ENCODE results near the gene AHR. TPM values are rescaled to one million over a fixed set of nuclear protein-coding genes. Genes with fewer than 3 reads are reported as not detected.
"Not testable (repeated sequence)": the region's sequence is repeated elsewhere in the genome, so short reads cannot be mapped to it uniquely, and the experiment has no call there.

The AHR gene
- total RNA-seq, 1 experiment from 2014 or later, result 39.0 TPM

DNA sequence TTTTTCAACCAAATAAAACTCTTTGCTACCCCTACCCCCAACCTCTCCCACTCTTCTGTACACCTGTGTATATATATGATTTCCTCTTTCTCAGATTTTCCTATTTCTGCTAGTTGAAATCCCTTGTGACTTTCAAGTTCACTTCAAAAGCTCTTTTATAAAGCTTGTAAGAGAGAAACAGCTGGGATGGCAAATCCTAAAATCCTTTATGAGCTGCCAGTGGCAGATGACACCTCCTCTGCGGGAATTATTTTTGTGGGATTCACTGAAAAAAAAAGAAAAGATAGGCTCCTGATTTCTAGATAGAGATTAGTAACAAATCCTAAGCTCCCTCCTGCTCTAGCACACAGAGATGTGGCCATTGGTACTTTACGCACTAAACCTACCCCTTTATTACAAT, 92.9 kb downstream of the AHR start:
- ChIA-PET CTCF (no interaction called here), POLR2A (no interaction called here)
- no peaks in the 10 kb centered on the region for H3K4me1 ChIP-seq
- BruUV-seq (replicated peaks), result no TSS peak
- no peak overlapping the region for H3K27ac Mint-ChIP-seq (ENCODE audit: unreplicated experiment)
- intact Hi-C loops (cut with micrococcal nuclease; ENCODE audit: unreplicated experiment), result no loop called here
- H3K4me1 Mint-ChIP-seq (ENCODE audit: low read depth, unreplicated experiment), result no peaks in the 10 kb centered on the region
- TF ChIP-seq, protein P1, sequence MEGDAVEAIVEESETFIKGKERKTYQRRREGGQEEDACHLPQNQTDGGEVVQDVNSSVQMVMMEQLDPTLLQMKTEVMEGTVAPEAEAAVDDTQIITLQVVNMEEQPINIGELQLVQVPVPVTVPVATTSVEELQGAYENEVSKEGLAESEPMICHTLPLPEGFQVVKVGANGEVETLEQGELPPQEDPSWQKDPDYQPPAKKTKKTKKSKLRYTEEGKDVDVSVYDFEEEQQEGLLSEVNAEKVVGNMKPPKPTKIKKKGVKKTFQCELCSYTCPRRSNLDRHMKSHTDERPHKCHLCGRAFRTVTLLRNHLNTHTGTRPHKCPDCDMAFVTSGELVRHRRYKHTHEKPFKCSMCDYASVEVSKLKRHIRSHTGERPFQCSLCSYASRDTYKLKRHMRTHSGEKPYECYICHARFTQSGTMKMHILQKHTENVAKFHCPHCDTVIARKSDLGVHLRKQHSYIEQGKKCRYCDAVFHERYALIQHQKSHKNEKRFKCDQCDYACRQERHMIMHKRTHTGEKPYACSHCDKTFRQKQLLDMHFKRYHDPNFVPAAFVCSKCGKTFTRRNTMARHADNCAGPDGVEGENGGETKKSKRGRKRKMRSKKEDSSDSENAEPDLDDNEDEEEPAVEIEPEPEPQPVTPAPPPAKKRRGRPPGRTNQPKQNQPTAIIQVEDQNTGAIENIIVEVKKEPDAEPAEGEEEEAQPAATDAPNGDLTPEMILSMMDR (IDR thresholded peaks at IDR 0.05; ENCODE audit: insufficient read depth in 1 of 2, low read depth in 1 of 2, low read length in 1 of 2, severe bottlenecking in 1 of 2, unreplicated experiment in 1 of 2), result no peak
- no peaks in the 10 kb centered on the region for H3K27me3 ChIP-seq (replicated peaks; ENCODE audit: control insufficient read depth, insufficient read depth, low read length)
- H3K9me3 Mint-ChIP-seq (ENCODE audit: unreplicated experiment), result peaks cover 34% of the 10 kb centered on the region
- no peaks in the 10 kb centered on the region for H3K36me3 ChIP-seq (ENCODE audit: control insufficient read depth, insufficient read depth, low read length)
- H3K9me3 ChIP-seq, result peaks cover 29% of the 10 kb centered on the region
- no peak for DNase-seq
- no peak overlapping the region for H3K4me3 Mint-ChIP-seq (ENCODE audit: unreplicated experiment)
- H3K27me3 Mint-ChIP-seq (ENCODE audit: insufficient read depth, unreplicated experiment), result no peaks in the 10 kb centered on the region
- no peaks in the 10 kb centered on the region for H3K36me3 Mint-ChIP-seq (ENCODE audit: insufficient read depth, unreplicated experiment)
- H3K4me3 ChIP-seq (ENCODE audit: low read depth, low read length), result no peak overlapping the region

DNA sequence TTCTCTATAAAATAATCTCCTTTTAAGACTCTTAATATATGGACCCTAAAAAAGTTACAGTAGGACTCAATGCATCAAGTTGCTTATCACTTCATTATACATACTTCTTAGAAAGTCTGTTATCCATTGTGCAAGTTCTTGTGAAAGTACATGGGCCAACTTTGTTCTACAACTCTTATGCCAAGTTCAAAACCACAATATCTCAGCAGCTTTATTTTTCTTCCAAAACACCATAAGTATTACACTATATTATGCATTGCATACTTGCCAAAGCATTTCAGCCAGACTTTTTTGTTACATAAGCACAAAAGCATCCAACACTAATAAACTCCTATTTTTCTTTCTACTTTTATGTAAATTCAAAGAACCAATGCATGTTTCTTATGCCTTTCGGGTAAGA, 94.4 kb downstream of the AHR start:
- no peak overlapping the region for H3K27ac Mint-ChIP-seq (ENCODE audit: unreplicated experiment)
- POLR2A ChIA-PET, result no interaction called here
- intact Hi-C loops (cut with micrococcal nuclease; ENCODE audit: unreplicated experiment), result no loop called here

DNA sequence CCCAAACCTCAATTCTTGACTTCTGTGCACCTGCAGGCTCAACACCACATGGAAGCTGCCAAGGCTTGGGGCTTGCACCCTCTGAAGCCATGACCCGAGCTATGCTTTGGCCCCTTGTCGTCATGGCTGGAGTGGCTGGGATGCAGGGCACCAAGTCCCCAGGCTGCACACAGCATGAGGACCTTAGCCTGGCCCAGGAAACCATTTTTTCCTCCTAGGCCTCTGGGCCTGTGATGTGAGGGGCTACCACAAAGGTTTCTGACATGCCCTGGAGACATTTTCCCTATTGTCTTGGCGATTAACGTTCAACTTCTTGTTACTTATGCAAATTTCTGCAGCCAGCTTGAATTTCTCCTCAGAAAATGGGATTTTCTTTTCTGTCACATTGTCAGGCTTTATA, 96.1 kb downstream of the AHR start:
- intact Hi-C loops (cut with micrococcal nuclease; ENCODE audit: unreplicated experiment); H3K4me1 ChIP-seq; H3K27me3 Mint-ChIP-seq (ENCODE audit: insufficient read depth, unreplicated experiment); H3K36me3 Mint-ChIP-seq (ENCODE audit: insufficient read depth, unreplicated experiment); BruUV-seq (replicated peaks); H3K36me3 ChIP-seq (ENCODE audit: control insufficient read depth, insufficient read depth, low read length); H3K27me3 ChIP-seq (replicated peaks; ENCODE audit: control insufficient read depth, insufficient read depth, low read length); DNase-seq; H3K4me3 ChIP-seq (ENCODE audit: low read depth, low read length); POLR2A ChIA-PET; CTCF ChIA-PET; H3K27ac Mint-ChIP-seq (ENCODE audit: unreplicated experiment); H3K4me1 Mint-ChIP-seq (ENCODE audit: low read depth, unreplicated experiment); H3K4me3 Mint-ChIP-seq (ENCODE audit: unreplicated experiment): not testable (repeated sequence)
- H3K9me3 Mint-ChIP-seq (ENCODE audit: unreplicated experiment), result peaks cover 44% of the 10 kb centered on the region
- peaks cover 29% of the 10 kb centered on the region for H3K9me3 ChIP-seq

More for the DNA sequence above, 94.4 kb downstream of the AHR start:
- TF ChIP-seq, protein P1 (IDR thresholded peaks at IDR 0.05; ENCODE audit: insufficient read depth in 1 of 2, low read depth in 1 of 2, low read length in 1 of 2, severe bottlenecking in 1 of 2, unreplicated experiment in 1 of 2), result no peak
- no peak for DNase-seq
- H3K4me1 ChIP-seq, result no peaks in the 10 kb centered on the region
- no peak overlapping the region for H3K4me3 ChIP-seq (ENCODE audit: low read depth, low read length)
- no TSS peak for BruUV-seq (replicated peaks)
- Mint-ChIP-seq H3K36me3 (ENCODE audit: insufficient read depth, unreplicated experiment) (no peaks in the 10 kb centered on the region), H3K9me3 (ENCODE audit: unreplicated experiment) (peaks cover 43% of the 10 kb centered on the region), H3K4me1 (ENCODE audit: low read depth, unreplicated experiment) (no peaks in the 10 kb centered on the region), H3K27me3 (ENCODE audit: insufficient read depth, unreplicated experiment) (no peaks in the 10 kb centered on the region), H3K4me3 (ENCODE audit: unreplicated experiment) (no peak overlapping the region)
- no peaks in the 10 kb centered on the region for H3K36me3 ChIP-seq (ENCODE audit: control insufficient read depth, insufficient read depth, low read length)
- CTCF ChIA-PET, result no interaction called here
- H3K27me3 ChIP-seq (replicated peaks; ENCODE audit: control insufficient read depth, insufficient read depth, low read length), result no peaks in the 10 kb centered on the region
- H3K9me3 ChIP-seq, result peaks cover 29% of the 10 kb centered on the region

All from Caco-2 (cell line).